Esophagus muscularis mucosa (tissue), 4 donors: ENCODE results near the gene FAAP100. TPM values are rescaled to one million over a fixed set of nuclear protein-coding genes. Genes with fewer than 3 reads are reported as not detected.
A peak's percentile ranks its signal among the peaks of the same experiment; 100 is the strongest.

ENCODE experiments used
- DNase-seq: peaks from one replicate; pipeline ENCODE4 v3.0.0-alpha.2; 2017; ENCODE audit errors: extremely low spot score
- H3K27ac ChIP-seq, 4 donors: fragments of 200-600 bp; sonication (generic); replicated peaks in 1 of 4; 1 replicate in 3 of 4; 2 replicates in 1 of 4; pipeline ENCODE4 v1.5.1; 2016 to 2019; ENCODE audit warnings: mild to moderate bottlenecking in 1 of 4
- H3K27me3 ChIP-seq, 4 donors: fragments of 200-600 bp; sonication (generic); one replicate each; pipeline versions ENCODE4 v1.5.1 to v1.6.0; 2016 to 2019
- H3K36me3 ChIP-seq, 4 donors: fragments of 200-600 bp; sonication (generic); one replicate each; pipeline ENCODE4 v1.5.1; 2016 to 2019
- H3K4me1 ChIP-seq, 4 donors: fragments of 200-600 bp; sonication (generic); one replicate each; pipeline ENCODE4 v1.5.1; 2016 to 2019
- H3K4me3 ChIP-seq, 4 donors: fragments of 200-600 bp; sonication (generic); 1 replicate in 2 of 4; 2 replicates in 2 of 4; pipeline ENCODE4 v1.5.1; 2016 to 2019; ENCODE audit warnings: mild to moderate bottlenecking in 4 of 4, moderate library complexity in 1 of 4
- H3K9me3 ChIP-seq, 4 donors: fragments of 200-600 bp; sonication (generic); 1 replicate in 3 of 4; 2 replicates in 1 of 4; pipeline ENCODE4 v1.5.1; 2016 to 2019
- EP300 ChIP-seq: sonication (generic); formaldehyde crosslinking; IDR thresholded peaks from one replicate; pipeline ENCODE4 v1.6.1; 2017; ENCODE audit warnings: antibody characterized with exemption
- POLR2A ChIP-seq: fragments of 450-650 bp; IDR thresholded peaks from one replicate; pipeline ENCODE4 v1.6.1; 2017; ENCODE audit warnings: antibody characterized with exemption, moderate library complexity, mild to moderate bottlenecking, low read depth
- POLR2AphosphoS5 ChIP-seq, 2 donors: sonication (generic); formaldehyde crosslinking; IDR thresholded peaks; one replicate each; pipeline ENCODE4 v1.6.1; 2017; ENCODE audit warnings: antibody characterized with exemption in 2 of 2
- WGBS: methylation state at CpG from one replicate; pipeline ENCODE4 v1.1.5; 2018; 5-methylcytosine and 5-hydroxymethylcytosine counted together
- intact Hi-C: fragments of 100-400 bp; cut with DNase I; formaldehyde crosslinking; loops from one replicate; pipeline ENCODE4 v1.15.1; 2023
- total RNA-seq, 4 donors: library from RNA; depleted of rRNA; stranded (reverse); fragments of >200 nt; gene quantifications; one replicate each; pipeline versions ENCODE4 v1.1.0 to v1.2.1, GENCODE V29; 2016
- TF ChIP-seq, protein P1 (sequence below), 3 experiments: fragments of 200-600 bp in 2 of 3; fragments of 450-650 bp in 1 of 3; sonication (generic) in 2 of 3; IDR thresholded peaks; one replicate each; pipeline ENCODE4 v1.5.1; 2017 to 2019; ENCODE audit warnings: antibody characterized with exemption in 3 of 3, mild to moderate bottlenecking in 2 of 3, moderate library complexity in 1 of 3

The FAAP100 gene
- total RNA-seq, 4 donors from 2014 or later, result 13.7 to 33.3 (median 18.6) TPM

DNA sequence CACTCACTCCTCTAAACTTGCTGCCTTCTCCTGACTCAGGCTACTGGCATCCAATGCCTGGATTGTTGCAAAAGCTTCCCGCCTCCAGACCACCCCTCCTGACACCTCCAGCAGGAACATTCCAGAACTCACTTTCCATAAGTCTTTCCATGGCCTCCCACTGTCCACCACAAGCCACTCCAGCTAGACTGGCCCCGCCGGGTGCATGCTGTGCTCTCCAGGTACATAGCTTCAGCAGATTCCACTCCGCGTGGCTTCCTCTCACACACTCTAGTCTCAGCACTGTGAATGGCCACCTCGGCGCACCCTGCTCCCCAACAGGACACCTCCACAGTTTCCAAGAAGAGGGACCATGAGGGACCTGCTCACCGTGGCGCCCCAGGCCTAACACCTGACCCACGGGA, 25.9 kb upstream of the FAAP100 start:
- H3K4me3 ChIP-seq, result no peak overlapping the region
- 94% methylated on average over 10 of the region's 10 CpGs for WGBS
- H3K27me3 ChIP-seq, result no peaks in the 10 kb centered on the region
- no peak for TF ChIP-seq POLR2A
- TF ChIP-seq EP300, result no peak
- TF ChIP-seq, protein P1, sequence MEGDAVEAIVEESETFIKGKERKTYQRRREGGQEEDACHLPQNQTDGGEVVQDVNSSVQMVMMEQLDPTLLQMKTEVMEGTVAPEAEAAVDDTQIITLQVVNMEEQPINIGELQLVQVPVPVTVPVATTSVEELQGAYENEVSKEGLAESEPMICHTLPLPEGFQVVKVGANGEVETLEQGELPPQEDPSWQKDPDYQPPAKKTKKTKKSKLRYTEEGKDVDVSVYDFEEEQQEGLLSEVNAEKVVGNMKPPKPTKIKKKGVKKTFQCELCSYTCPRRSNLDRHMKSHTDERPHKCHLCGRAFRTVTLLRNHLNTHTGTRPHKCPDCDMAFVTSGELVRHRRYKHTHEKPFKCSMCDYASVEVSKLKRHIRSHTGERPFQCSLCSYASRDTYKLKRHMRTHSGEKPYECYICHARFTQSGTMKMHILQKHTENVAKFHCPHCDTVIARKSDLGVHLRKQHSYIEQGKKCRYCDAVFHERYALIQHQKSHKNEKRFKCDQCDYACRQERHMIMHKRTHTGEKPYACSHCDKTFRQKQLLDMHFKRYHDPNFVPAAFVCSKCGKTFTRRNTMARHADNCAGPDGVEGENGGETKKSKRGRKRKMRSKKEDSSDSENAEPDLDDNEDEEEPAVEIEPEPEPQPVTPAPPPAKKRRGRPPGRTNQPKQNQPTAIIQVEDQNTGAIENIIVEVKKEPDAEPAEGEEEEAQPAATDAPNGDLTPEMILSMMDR (IDR thresholded peaks at IDR 0.05), result no peak
- TF ChIP-seq POLR2AphosphoS5 (IDR thresholded peaks at IDR 0.05), result no peak
- no peak for DNase-seq
- peaks cover 10 to 16% (median 13%) of the 10 kb centered on the region in 4 donors for H3K4me1 ChIP-seq
- H3K9me3 ChIP-seq, result no peaks in the 10 kb centered on the region
- peaks cover 13 to 86% (median 79%) of the 10 kb centered on the region in 4 donors for H3K36me3 ChIP-seq
- intact Hi-C loops, result no loop called here
- H3K27ac ChIP-seq, result no peak overlapping the region

DNA sequence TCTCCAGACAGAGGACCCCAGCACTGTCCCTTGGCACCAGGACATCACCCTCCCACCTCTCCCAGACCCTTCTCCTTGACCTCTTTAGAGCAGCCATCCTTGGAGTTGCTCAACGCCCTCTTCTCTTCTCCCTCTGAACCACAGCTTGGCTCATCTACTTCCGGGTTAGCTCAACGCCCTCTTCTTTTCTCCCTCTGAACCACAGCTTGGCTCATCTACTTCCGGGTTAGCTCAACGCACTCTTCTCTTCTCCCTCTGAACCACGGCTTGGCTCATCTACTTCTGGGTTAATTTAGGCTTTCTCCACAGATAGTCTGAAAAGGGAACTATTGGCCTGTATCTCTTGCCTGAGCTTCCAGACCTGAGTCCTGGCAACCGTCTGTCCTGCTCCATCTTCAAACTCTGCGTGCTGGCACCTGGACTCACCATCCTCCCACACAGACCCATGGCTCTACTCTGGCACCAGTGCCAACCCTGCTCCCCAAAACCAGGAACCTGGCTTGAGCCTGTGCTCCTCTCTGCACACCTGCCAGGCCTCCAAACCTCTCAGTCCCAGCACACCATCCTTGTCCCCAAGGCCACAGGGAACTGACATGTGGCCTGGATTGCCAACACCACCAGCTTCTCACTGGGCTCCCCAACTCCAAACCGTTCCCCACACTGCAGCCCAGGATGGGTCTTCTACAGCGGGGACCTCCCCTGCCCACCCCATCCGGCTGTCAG, 25.3 kb upstream of the FAAP100 start:
- WGBS, result 81% methylated on average over 11 of the region's 11 CpGs
- H3K36me3 ChIP-seq, result peaks cover 9 to 84% (median 77%) of the 10 kb centered on the region in 4 donors
- no peak overlapping the region for H3K4me3 ChIP-seq

DNA sequence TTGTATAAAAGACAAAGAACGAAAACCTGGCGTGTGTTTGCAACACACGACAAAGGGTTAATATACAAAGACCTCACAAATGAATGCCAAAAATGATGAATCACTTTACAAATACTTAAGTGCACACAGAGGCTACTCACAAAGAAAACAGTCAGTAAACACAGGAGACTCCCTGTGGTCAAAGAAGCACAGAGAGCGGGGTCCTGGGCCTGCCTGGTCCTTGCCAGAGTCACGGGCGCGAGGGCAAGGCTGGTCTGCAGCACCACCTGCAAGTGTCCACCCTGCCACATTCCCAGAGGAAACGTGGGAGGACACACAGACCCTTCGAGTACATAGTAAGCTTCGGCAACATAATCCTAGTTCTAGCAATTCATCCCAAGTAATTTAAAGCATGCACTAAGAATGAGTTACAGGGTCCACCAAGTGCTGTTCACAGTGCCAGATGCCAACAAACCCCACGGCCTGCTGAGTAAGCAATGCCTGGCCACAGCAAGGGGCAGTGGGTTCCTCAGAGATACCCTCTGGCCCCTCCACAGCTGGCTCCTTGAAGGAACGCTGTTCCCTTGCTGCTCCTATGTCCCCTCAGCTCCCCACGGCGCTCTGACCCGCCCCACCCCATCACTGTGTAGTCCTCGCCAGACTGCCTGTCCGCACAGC, 24.6 kb upstream of the FAAP100 start:
- Histone ChIP-seq H3K4me3 (peak overlapping the region in 1 of 4 donors; percentile 18), H3K36me3 (peaks cover 11 to 84% (median 74%) of the 10 kb centered on the region in 4 donors), H3K4me1 (peaks cover 10 to 16% (median 13%) of the 10 kb centered on the region in 4 donors), H3K9me3 (no peaks in the 10 kb centered on the region), H3K27ac (peak overlapping the region in 1 of 4 donors; percentile 25), H3K27me3 (no peaks in the 10 kb centered on the region)
- no peak for TF ChIP-seq POLR2AphosphoS5 (IDR thresholded peaks at IDR 0.05)
- intact Hi-C loops, result no loop called here
- no peak for DNase-seq
- WGBS, result 71% methylated on average over 17 of the region's 17 CpGs

More for the DNA sequence above, 25.3 kb upstream of the FAAP100 start:
- Histone ChIP-seq H3K27me3 (no peaks in the 10 kb centered on the region), H3K9me3 (no peaks in the 10 kb centered on the region), H3K27ac (no peak overlapping the region), H3K4me1 (peaks cover 10 to 16% (median 13%) of the 10 kb centered on the region in 4 donors)
- no peak for DNase-seq
- intact Hi-C loops, result no loop called here
- TF ChIP-seq, protein P1 (IDR thresholded peaks at IDR 0.05), result no peak

DNA sequence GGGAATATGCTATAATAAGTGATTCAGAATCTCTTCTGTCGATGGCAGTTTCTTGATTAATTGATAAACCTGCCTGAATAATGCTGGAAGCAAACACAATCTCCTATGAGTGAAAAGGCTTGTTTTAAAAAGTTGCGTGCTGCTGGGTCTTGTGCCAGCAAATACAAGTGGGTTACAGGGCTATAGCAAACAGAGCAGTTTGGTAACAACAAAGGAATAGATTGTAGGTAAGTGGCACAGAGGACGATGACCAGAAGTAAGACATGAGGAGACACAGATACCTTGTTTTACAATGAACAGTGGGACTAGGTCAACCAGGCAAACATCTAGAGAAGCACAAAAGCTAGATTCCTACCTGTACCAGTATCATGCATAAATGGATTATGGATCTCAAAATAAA, 23.7 kb upstream of the FAAP100 start:
- intact Hi-C loops, result no loop called here
- WGBS, result 89% methylated on average over 3 of the region's 3 CpGs
- no peak overlapping the region for H3K4me3 ChIP-seq
- H3K27me3 ChIP-seq, result no peaks in the 10 kb centered on the region
- H3K9me3 ChIP-seq, result no peaks in the 10 kb centered on the region
- no peak for DNase-seq
- H3K4me1 ChIP-seq, result peaks cover 10 to 16% (median 13%) of the 10 kb centered on the region in 4 donors
- H3K36me3 ChIP-seq, result peaks cover 20 to 87% (median 77%) of the 10 kb centered on the region in 4 donors
- H3K27ac ChIP-seq, result no peak overlapping the region
- no peak for TF ChIP-seq POLR2AphosphoS5 (IDR thresholded peaks at IDR 0.05)
- no peak for TF ChIP-seq EP300
- TF ChIP-seq, protein P1 (IDR thresholded peaks at IDR 0.05), result no peak
- no peak for TF ChIP-seq POLR2A

GRCh38 chr17:81574643-81574956, 22.4 kb upstream of the FAAP100 start:
- Histone ChIP-seq H3K9me3 (no peaks in the 10 kb centered on the region), H3K4me1 (peaks cover 0 to 16% (median 13%) of the 10 kb centered on the region in 4 donors), H3K27me3 (no peaks in the 10 kb centered on the region), H3K4me3 (no peak overlapping the region), H3K27ac (no peak overlapping the region), H3K36me3 (peaks cover 32 to 88% (median 77%) of the 10 kb centered on the region in 4 donors)
- WGBS, result 75% methylated on average over 8 of the region's 8 CpGs
- TF ChIP-seq, protein P1 (IDR thresholded peaks at IDR 0.05), result no peak
- no peak for TF ChIP-seq EP300
- no peak for TF ChIP-seq POLR2AphosphoS5 (IDR thresholded peaks at IDR 0.05)
- no peak for TF ChIP-seq POLR2A
- intact Hi-C loops, result no loop called here
- no peak for DNase-seq
